Stimulated activated naive CD4-positive, alpha-beta T cell (primary cell): ENCODE data around the gene ARHGAP22.

Source experiments
- DNase-seq, 6 experiments: peaks; one replicate each; lab custom pipeline; 2025; lab: John Stamatoyannopoulos, UW

Gene ARHGAP22

DNA sequence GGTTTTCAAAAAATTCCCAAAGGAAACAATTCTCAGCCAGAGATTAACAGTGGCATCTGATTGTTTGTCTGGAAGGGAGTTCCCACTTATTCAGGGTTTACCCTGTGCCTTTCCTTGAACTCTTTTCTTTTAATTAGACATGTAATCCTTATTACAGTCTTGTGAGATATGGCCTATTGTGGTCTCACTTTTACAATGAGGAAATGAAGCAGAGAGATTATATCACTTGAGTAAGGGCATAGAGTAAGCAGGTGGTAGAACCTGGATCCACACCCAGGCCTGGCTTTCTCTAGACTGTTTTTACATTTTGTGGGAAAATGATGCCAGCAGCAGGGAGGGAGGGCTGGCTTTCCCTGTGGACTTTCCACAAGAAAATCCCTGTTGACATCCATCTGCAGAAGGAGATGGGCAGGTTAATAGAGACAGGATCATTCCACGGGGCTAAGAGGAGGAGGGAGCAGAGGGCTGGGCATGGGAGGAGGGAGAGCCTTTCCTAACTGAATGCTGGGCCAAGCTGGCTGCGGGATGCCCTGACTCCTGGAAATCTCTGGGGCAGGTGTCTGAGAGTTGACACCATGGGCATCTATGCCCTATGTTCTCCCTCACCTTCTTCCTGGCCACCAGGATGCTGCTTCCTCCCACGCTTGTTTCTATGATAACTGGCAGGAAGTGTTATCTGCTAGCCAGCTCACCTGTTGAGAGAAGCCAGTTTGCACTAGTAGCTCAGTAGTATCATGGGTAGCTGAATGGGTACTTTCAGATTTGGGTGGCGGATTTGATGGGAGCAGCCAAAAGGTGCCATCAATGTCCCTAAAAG is 28.7 kb upstream of the ARHGAP22 start:
- DNase-seq, result no peak

DNA sequence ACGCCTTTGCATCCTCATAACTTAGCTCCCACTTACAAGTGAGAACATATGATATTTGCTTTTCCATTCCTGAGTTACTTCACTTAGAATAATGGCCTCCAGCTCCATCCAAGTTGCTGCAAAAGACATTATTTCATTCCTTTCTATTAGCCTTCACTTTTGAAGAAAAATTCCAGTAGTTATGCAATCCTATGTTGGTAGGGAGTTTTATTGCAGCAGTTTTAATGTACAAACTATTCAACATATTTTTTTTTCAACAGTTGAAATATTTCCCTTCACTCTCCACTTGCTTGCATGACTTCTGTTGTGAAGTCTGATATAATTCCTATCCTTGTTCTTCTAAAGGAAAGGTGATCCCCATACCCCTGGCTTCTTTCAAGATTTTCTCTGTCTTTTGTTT is 27.3 kb upstream of the ARHGAP22 start:
- no peak for DNase-seq

GRCh38 chr10:48627984-48628609 is 23.2 kb upstream of the ARHGAP22 start:
- no peak for DNase-seq

- no peak for DNase-seq
These were observed 22.3 kb upstream of the ARHGAP22 start for GRCh38 chr10:48626986-48627731.

- DNase-seq, result no peak
These were observed 21.6 kb upstream of the ARHGAP22 start for GRCh38 chr10:48626447-48626846.

- DNase-seq, result no peak
These were observed 20.9 kb upstream of the ARHGAP22 start for GRCh38 chr10:48625826-48626134.

GRCh38 chr10:48623607-48624132 is 18.8 kb upstream of the ARHGAP22 start:
- no peak for DNase-seq

- DNase-seq, result no peak
These were observed 18.1 kb upstream of the ARHGAP22 start for GRCh38 chr10:48623009-48623408.

DNA sequence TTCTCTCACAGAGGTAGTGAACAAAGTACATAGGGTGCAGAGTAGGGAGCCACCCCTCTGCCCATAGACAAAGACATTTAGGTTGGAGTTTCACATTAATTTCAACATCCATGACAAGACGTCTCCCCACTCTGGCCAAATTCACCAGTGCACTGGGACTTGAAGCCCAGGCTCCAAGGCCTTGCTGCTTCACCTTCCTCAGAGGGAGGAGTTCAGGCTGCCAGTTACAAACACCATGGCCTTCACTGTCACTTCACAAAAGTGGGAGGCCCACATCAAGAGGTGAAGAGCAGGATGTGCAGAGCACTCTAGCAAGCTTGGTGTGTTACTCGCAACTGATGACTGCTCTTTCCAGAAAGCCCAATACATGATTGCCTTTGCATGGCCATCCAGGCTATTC is 15.8 kb upstream of the ARHGAP22 start:
- DNase-seq, result no peak

DNA sequence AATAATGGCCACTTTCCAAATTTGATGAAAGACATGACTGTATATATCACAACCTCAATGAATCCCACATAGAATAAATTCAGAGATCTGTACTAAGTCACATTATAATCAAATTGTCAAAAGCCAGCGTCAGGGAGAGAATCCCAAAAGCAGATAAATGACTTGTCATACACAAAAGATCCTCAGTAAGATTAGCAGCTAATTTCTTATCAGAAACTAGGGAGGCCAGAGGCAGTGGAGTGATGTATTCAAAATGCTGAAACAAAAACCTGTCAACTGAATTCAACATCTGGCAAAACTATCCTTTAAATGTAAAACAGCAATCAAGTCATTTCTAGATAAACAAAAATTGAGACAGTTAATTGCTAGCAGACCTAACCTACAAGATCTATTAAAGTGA is 11.6 kb upstream of the ARHGAP22 start:
- DNase-seq, result no peak

- no peak for DNase-seq
These were observed 9.9 kb upstream of the ARHGAP22 start for GRCh38 chr10:48614481-48615390.

- DNase-seq, result no peak
These were observed 8.1 kb upstream of the ARHGAP22 start for GRCh38 chr10:48613016-48613415.

- no peak for DNase-seq
These were observed 7.5 kb upstream of the ARHGAP22 start for GRCh38 chr10:48612236-48612943.

GRCh38 chr10:48611133-48611532 is 6.3 kb upstream of the ARHGAP22 start:
- no peak for DNase-seq

DNA sequence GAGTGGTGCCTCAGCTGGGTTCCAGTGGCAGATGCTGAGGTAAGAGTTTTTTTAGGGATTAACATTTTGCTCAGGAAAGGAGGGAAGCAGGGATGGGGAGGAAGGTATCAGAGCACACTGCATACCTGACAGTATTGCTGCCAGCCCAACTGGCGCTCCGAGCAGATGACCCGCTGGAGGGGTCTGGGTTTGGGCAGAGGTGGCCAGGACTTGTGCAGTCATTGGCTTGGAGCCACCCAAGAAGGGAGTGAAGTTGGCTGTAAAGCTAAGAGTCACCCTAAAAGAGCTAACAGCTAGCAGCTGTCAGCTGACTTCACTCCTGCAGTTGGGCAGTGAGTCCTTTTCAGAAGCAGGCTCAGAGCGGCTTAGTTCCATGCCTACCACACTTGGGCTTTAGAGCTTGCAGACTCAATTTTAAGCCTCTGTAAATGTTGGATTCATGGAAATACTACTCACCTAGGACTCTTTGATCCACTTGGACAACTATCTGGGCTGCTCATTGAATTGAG is 5.8 kb upstream of the ARHGAP22 start:
- no peak for DNase-seq

- DNase-seq, result no peak
These were observed 5.2 kb upstream of the ARHGAP22 start for GRCh38 chr10:48609899-48610584.

DNA sequence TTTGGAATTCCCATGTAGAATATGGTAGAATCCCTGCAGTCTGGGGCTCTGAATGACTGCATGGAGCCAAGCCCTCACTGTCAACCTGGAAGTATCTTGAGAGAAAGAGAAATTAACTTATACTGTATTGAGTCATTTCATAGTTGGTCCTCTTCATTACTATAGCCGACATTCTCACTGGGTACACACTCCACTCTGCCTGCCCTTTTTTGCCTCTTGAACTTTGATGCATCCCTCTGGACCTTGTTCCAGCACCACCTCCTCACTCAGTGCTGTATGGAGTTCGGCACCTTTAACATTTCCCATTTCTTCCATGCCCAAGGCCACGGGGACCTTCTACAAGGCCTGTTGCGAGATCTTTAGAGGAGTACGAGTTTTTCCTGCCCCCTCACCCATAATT is 4.6 kb upstream of the ARHGAP22 start:
- DNase-seq, result no peak

DNA sequence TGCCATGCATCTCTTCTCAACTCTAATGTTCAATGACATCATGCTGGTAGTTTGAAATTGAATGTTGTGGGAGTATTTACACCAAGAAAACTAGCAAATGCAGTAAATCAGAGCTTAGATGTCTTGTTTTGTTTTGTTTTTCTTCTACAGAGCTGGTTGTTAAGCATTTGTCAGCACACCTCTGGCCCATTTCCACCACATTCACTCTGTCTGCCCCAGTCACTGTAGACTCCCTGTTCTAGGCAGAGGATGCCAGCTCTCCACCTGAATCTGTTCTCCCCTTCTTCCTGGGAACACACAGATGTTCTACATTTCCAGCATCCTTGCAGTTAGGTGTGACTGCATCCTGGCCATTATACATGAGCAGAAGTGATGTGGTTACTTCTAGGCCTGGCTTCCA is 4.1 kb upstream of the ARHGAP22 start:
- no peak for DNase-seq

DNA sequence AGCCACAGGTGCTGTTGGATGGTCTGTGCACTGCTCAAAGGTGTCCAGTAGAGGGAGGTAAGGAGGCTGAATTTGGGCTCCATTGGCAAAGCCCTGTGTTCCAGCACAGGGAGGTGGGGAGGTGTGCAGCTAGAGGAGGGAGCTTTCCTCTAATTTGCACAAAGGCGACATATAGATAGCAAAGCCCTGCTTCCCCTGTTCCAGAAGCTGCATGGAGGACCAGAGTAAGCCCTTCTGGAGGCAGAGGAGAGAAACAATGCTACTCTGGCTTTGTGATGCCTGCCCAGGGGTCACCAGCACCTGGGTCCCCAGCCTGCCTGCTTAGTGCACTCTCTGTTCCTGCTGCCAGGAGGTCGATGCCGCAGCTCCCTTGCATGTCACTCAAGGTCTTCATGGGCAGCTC is 3.4 kb upstream of the ARHGAP22 start:
- DNase-seq, result peak in 2 of 6 experiments; percentile 5 to 16
